ACC112 (cell line): ENCODE measurements around the gene DAP.

Experiments used
- H2AFZ ChIP-seq: fragments of 200-600 bp; sonication (generic); one replicate; pipeline ENCODE4 v1.6.0; 2017; ENCODE audit warnings: antibody characterized with exemption, low read length; ENCODE audit not compliant: unreplicated experiment
- H3K27ac ChIP-seq: fragments of 200-600 bp; sonication (generic); 2 replicates; pipeline ENCODE4 v1.5.1; 2014; ENCODE audit warnings: low read depth, mild to moderate bottlenecking, antibody characterized with exemption, low read length, moderate library complexity
- H3K27me3 ChIP-seq: fragments of 200-600 bp; sonication (generic); 2 replicates; pipeline ENCODE4 v1.6.1; 2014; ENCODE audit warnings: mild to moderate bottlenecking, antibody characterized with exemption, low read length, moderate library complexity, mixed read lengths; ENCODE audit not compliant: insufficient read depth
- H3K36me3 ChIP-seq: fragments of 200-600 bp; sonication (generic); 2 replicates; pipeline ENCODE4 v1.6.1; 2016; ENCODE audit warnings: mild to moderate bottlenecking, antibody characterized with exemption, low read length, moderate library complexity, mixed read lengths; ENCODE audit not compliant: insufficient read depth
- H3K4me1 ChIP-seq: fragments of 200-600 bp; sonication (generic); one replicate; pipeline ENCODE4 v1.6.1; 2016; ENCODE audit warnings: low read length, mixed read lengths; ENCODE audit not compliant: insufficient read depth, unreplicated experiment, control insufficient read depth
- H3K4me3 ChIP-seq: fragments of 200-600 bp; sonication (generic); 2 replicates; pipeline ENCODE4 v1.5.1; 2014; ENCODE audit warnings: mild to moderate bottlenecking, low read depth, low read length
- H3K79me2 ChIP-seq: fragments of 200-600 bp; sonication (generic); one replicate; pipeline ENCODE4 v1.6.0; 2016; ENCODE audit warnings: low read length; ENCODE audit not compliant: control insufficient read depth, unreplicated experiment, insufficient read depth

Gene DAP

GRCh38 chr5:10677533-10677932 is 83.5 kb downstream of the DAP start:
- H3K4me1 ChIP-seq = no peaks in the 10 kb centered on the region
- no peaks in the 10 kb centered on the region for H3K27me3 ChIP-seq
- no peak overlapping the region for H2AFZ ChIP-seq
- H3K4me3 ChIP-seq = no peak overlapping the region
- H3K36me3 ChIP-seq = peaks cover 31% of the 10 kb centered on the region; the same call in 1 of the 2 replicates
- no peaks in the 10 kb centered on the region for H3K79me2 ChIP-seq
- no peak overlapping the region for H3K27ac ChIP-seq

- no peaks in the 10 kb centered on the region for H3K27me3 ChIP-seq
- no peak overlapping the region for H3K27ac ChIP-seq
- H3K79me2 ChIP-seq = no peaks in the 10 kb centered on the region
- no peak overlapping the region for H3K4me3 ChIP-seq
- no peaks in the 10 kb centered on the region for H3K4me1 ChIP-seq
- peaks cover 31% of the 10 kb centered on the region; the same call in 1 of the 2 replicates for H3K36me3 ChIP-seq
- no peak overlapping the region for H2AFZ ChIP-seq
These were observed 84.1 kb downstream of the DAP start for GRCh38 chr5:10676946-10677345.

DNA sequence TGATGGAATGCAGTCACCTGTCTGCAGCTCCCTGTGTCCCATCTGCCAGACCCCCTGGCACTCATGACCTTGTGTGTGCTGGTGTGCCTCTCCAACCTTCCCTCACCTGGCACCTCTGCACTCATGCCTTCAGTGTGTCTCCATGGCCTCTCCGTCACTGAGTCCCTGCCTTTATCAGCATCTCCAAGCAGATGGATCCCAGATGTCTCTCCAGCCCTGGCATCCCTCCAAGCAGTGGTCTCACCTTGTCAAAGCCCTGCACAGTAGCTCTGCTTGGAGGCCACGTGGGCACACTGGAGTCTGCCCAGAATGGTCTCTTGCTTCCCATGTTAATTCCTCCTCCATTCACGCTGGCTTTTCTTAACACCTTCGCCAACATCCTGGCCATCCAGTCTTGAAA is 84.8 kb downstream of the DAP start:
- no peaks in the 10 kb centered on the region for H3K79me2 ChIP-seq
- H3K27me3 ChIP-seq = peaks cover 5% of the 10 kb centered on the region; the same call in 1 of the 2 replicates
- H3K27ac ChIP-seq = no peak overlapping the region
- H3K4me1 ChIP-seq = no peaks in the 10 kb centered on the region
- H2AFZ ChIP-seq = no peak overlapping the region
- no peak overlapping the region for H3K4me3 ChIP-seq
- H3K36me3 ChIP-seq = peaks cover 31% of the 10 kb centered on the region; the same call in 1 of the 2 replicates

DNA sequence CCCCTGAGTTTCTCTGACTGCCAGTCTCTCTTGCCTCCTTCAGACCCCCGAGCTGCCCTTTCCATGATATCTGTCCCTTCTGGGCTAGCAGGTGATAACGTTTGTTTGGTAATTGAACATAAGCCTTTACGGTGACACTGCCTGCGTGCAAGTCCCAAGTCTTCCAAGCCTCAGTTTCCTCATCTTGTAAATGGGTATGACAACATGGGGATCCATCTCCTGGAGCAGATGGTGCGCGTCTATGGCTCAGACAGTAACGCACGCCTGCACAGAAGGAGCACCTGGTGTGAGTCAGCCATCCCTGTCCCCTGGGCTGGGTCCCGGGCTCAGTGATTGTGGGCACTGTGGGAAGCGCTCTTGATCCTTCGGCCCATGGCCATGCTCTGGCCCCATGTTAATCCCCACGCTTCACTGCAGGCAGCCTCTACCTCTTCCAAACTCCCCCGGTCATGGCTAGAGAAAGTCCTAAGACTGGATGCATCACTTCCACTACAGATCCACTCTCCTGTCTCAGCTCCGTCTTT is 85.8 kb downstream of the DAP start:
- no peaks in the 10 kb centered on the region for H3K79me2 ChIP-seq
- H3K36me3 ChIP-seq = peaks cover 26% of the 10 kb centered on the region; the same call in 1 of the 2 replicates
- no peak overlapping the region for H3K27ac ChIP-seq
- H2AFZ ChIP-seq = no peak overlapping the region
- H3K4me3 ChIP-seq = no peak overlapping the region
- no peaks in the 10 kb centered on the region for H3K4me1 ChIP-seq
- peaks cover 11% of the 10 kb centered on the region for H3K27me3 ChIP-seq

GRCh38 chr5:10674582-10674981 is 86.5 kb downstream of the DAP start:
- Histone ChIP-seq H3K36me3 (peaks cover 22% of the 10 kb centered on the region; the same call in 1 of the 2 replicates), H3K27ac (no peak overlapping the region), H2AFZ (no peak overlapping the region), H3K4me1 (no peaks in the 10 kb centered on the region), H3K27me3 (peaks cover 11% of the 10 kb centered on the region), H3K4me3 (no peak overlapping the region), H3K79me2 (no peaks in the 10 kb centered on the region)

DNA sequence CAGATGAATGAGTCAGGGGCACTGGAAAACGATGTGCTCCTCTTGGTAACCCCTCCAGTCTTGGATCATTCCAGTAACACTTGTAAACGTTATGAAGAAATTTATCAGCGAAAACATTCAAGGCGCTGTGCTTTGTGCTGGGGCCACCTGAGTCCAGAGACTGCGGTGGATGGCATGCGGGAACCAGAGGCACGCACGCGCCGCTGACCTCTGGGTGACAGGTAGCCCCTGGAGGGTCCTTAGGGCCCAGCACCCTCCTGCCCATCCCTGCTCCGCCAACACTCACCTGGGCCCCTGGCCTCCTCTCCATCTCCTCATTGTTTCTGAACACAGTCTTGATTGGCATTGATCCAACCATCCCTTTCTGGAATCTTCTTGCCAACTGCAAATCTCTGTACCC is 86.9 kb downstream of the DAP start:
- H3K27ac ChIP-seq = no peak overlapping the region
- H3K36me3 ChIP-seq = peaks cover 22% of the 10 kb centered on the region; the same call in 1 of the 2 replicates
- no peak overlapping the region for H2AFZ ChIP-seq
- no peak overlapping the region for H3K4me3 ChIP-seq
- H3K79me2 ChIP-seq = no peaks in the 10 kb centered on the region
- no peaks in the 10 kb centered on the region for H3K4me1 ChIP-seq
- peaks cover 11% of the 10 kb centered on the region for H3K27me3 ChIP-seq

- Histone ChIP-seq H3K79me2 (no peaks in the 10 kb centered on the region), H3K27me3 (peaks cover 11% of the 10 kb centered on the region), H3K4me3 (no peak overlapping the region), H3K4me1 (no peaks in the 10 kb centered on the region), H3K27ac (no peak overlapping the region), H2AFZ (no peak overlapping the region), H3K36me3 (peaks cover 17% of the 10 kb centered on the region; the same call in 1 of the 2 replicates)
These were observed 87.6 kb downstream of the DAP start for GRCh38 chr5:10673407-10673806.

GRCh38 chr5:10673017-10673389 is 88.0 kb downstream of the DAP start:
- Histone ChIP-seq H3K36me3 (peaks cover 13% of the 10 kb centered on the region; the same call in 1 of the 2 replicates), H3K4me1 (no peaks in the 10 kb centered on the region), H2AFZ (no peak overlapping the region), H3K4me3 (no peak overlapping the region), H3K27ac (no peak overlapping the region), H3K79me2 (no peaks in the 10 kb centered on the region), H3K27me3 (peaks cover 11% of the 10 kb centered on the region)

DNA sequence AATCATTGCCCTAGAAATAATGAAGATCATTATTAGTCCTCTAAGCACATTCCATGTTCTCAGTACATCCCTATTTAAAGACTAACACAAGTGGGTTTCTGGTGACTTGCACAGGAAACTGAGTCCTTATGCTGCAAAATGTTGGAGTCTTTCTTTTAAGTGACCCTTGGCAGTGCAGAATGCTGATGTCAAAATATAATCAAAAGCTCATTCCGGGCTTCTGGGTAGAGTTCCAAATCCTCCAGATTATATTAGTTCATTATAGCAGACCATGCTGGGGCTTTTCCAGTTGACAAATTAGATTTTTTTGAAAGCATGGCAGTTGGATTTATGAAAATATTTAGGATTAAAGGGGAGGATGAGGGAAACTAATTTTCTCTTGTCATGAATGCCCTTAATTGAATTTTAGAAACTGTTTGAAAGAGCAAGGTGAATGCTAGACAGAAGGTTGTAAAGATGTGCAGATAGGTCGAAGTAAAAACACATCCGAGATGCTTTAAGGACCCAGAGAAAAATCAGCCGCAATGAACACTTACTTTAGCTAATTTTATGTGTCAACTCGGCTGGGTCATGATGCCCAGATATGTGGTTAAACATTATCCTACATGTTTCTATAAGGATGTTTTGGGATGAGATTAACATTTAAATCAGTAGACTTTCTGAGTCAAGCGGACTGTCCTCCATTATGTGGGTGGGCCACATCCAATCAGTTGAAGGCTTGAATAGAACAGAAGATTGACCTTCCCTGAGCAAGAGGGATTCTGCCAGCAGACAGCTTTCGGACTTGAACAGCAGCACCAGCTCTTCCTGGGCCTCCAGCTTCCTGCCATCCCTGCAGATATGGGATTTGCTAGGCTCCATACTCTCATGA is 88.7 kb downstream of the DAP start:
- Histone ChIP-seq H3K27ac (no peak overlapping the region), H3K4me3 (no peak overlapping the region), H2AFZ (no peak overlapping the region), H3K27me3 (peaks cover 11% of the 10 kb centered on the region), H3K36me3 (peaks cover 7% of the 10 kb centered on the region; the same call in 1 of the 2 replicates), H3K79me2 (no peaks in the 10 kb centered on the region), H3K4me1 (no peaks in the 10 kb centered on the region)

- Histone ChIP-seq H3K4me3 (no peak overlapping the region), H3K27ac (no peak overlapping the region), H3K4me1 (no peaks in the 10 kb centered on the region), H3K79me2 (no peaks in the 10 kb centered on the region), H3K36me3 (no peaks in the 10 kb centered on the region), H3K27me3 (peaks cover 11% of the 10 kb centered on the region), H2AFZ (no peak overlapping the region)
These were observed 89.7 kb downstream of the DAP start for GRCh38 chr5:10671041-10672008.
